Hippocampal formation (tissue), 2 donors: ENCODE results near the gene CACNA1D.
A peak's percentile ranks its signal among the peaks of the same experiment; 100 is the strongest.

Experiments
- DNase-seq, 2 donors: peaks; one replicate each; lab custom pipeline; 2025; lab: John Stamatoyannopoulos, UW

The CACNA1D gene

DNA sequence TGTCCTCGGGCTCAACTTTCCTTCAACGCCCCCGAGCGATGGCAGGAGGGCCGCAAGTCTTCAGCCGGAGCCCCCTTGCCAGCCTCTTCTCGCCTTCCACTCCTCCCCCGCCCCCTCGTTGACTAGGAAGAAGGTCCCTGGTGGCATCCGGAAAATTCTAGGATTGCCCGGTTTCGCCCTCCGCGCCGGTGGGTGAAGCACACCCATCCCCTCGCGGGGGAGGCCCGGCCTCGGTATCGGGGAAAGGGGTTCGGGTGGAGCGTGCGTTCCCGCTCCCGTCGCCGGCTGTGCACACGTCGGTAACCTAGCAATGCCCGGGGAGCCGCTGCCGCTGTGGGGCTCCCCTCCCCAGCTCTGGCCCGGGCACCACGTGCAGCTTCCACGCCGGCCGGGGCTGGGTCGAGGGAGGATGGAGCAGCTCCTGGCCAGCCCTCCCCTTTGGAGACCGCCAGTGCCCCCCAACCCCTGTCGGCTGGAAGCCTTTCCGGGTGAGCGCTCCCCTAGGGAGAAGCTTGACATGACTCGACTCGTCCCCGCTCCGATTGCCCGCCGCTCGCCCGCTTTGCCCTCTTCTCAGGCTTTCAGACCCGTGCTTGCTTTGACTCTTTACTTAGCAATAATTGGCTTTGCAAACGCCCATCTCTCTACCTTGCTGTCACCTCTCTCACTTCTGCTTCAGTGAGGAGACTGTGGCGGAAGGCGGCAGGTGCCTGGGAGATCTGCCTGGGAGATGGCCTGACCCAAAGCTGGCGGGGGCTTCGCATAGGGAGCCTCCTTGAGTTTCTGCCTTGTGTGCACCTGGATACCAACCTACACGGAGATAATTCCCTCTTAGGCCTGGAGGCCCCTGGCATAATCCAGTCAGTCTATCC is 1.3 kb downstream of the CACNA1D start:
- DNase-seq: peak in 1 of 2 donors; percentile 31

DNA sequence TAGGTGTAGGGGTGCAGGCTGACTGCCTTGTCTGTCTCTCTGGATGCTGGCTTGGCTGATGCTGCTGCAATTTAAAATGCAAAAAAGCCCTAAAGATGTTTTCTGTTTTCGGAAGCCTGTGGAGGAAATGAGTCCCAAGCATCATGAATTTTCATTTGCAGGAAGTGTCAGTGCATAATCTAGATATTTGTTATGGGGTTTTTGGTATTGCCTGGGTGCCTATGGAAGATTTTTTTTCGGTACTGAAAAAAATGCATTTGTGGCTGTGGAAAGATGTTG is 1.9 kb downstream of the CACNA1D start:
- DNase-seq: no peak

DNA sequence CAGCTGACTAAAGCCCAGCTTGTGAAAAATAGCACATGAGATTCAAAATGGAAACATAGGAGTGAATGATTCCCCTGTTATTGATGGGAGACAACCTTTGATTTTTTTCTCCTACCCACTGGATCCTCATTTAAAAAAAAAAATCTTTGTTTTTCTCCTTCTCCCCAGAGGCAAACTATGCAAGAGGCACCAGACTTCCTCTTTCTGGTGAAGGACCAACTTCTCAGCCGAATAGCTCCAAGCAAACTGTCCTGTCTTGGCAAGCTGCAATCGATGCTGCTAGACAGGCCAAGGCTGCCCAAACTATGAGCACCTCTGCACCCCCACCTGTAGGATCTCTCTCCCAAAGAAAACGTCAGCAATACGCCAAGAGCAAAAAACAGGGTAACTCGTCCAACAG is 2.6 kb downstream of the CACNA1D start:
- no peak for DNase-seq

DNA sequence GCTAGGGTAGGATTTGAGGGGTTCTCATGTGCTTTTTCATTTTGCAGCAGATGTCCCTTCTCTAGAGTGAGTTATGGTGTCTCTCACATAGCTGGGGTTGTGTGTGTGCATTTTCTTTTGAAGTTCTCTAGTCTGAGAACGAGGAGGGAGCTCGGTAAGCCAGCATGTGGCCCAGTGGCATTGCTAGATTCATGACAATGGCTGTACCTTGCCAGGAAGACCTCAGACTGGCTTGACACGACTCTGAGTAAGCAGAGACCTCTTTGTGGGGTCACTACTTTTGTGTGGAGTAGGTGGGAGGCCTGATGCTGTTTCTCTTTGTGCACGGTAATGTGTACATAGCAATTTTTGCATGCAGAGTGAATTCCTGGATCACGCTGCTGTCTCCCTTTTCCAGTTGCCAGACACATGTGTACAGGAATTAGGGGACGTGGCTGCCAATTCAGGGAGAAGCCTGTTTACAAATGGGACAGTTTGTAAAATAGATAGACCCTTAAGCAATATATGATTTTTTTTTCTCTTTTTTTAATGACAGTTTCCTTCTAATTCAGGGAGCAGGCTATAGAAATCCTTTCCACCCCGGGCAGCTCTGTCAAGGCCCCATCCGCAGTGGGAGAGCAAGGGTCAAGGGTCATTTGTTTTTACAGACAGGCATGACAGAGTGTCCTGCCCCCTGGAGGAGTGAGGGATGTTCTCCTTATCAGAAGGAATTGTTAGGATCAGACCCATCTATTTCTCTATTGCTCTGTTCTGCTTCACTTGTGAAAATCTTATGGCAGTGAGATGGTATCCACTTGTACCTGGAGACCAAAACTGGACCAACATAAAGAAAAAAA is 4.6 kb downstream of the CACNA1D start:
- DNase-seq: no peak

DNA sequence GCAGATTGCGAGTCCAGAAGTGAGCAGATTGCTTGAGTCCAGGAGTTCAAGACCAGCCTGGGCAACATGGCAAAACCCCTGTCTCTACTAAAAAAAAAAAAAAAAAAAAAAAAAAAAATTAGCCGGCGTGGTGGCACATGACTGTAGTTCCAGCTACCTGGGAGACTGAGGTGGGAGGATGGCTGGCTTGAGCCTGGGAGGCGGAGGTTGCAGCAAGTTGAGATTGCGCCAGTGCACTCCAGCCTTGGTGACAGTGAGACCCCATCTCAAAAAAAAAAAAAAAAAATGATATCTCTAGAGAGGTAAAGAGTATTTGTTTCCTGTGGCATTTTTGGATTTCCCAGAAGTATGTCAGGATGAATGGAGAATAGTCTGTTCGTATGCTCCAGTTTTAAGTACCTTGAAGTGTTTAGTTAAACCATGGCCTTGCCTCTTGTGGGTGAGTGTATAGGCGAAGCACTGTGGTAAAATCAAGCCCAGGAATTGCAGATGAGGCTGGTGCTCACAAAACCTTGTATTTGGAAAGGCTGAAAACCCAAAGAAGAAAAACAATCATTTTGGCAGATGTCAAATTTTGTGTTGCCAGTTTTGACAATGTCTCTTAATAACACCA is 5.9 kb downstream of the CACNA1D start:
- DNase-seq: no peak

DNA sequence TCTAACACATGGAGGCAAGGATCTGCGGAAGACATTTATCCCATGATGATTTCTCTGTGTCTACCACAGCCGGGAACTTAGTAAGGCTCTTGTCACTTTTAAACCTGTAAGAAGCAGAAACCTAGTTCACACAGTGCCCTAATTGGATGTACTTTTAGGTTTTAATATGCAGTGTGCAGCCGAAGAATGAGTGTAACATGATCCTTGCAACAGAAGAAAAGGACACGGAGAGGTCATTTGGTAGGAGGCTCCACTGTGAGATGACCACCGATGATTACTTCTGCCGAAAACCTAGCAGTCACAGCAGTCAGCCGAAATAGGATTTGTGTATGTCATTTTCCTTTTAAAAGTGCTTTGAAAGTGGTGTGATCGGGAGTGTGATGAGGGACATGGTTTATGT is 6.8 kb downstream of the CACNA1D start:
- no peak for DNase-seq

DNA sequence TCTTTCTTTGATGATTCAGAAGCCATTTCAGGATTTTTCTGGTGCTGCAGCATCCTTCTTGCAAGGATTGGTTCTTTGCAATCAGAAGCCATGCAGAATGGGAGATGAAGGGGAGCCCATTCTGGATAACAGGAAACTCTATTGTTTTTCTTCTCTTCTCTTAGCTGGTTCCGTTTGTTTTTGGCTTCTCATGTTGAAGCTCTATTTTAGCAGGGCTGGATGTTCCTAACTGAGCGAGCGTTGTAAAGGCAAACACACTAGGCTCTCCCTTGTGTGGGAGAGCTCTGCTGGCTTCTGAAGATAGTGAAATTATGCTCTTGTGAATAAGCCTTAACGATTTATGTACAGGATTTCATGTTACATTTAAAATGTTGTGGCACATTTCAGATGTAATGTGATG is 8.3 kb downstream of the CACNA1D start:
- DNase-seq: peak in 1 of 2 donors; percentile 39

DNA sequence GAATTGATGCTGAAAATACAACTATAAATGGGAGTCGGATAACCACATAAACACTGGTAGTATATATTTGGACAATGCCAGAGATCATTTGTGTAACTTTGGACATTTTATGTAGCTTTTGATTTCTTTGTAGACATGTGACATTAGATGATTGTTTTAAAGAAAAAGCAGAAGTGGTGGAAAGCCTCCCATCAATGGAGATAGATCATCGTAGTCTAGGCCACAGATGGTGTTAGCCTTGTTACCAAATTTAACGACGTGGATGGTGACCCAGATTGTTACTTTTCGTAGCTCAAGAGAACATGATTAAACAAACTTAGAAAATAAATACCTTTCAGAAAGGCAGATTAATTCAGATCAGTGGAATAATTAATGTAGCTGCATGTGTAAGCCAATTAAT is 8.8 kb downstream of the CACNA1D start:
- DNase-seq: no peak

DNA sequence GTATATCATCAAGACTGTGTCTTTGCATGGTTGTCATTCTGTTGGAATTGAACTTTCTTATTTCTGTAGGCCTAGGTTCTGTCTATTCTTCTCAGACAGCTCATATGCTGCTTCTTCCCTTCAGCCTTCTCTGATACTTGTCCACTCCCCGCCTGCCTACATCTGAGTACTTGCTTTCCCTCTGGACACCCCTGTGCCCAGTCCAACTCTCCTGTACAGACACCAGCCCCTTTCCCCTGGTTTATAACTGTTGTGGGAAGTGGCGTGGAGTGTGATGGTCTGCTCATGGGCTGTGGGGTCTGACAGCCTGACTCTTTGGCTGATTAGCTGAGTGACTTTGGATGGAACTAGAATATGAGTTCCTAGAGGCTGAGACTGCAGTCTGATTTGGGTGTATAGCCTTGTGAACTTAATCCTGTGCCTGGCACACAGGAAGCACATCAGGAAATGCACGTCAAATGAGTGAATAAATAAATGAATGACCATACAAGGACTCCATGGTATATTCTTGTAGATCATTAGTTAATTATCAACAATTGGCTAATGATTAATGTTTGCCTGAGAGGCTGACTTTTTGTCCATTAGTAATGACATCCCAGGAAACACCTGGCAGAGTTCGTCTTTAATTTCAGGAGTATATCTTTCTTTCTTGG is 11.8 kb downstream of the CACNA1D start:
- DNase-seq: no peak

DNA sequence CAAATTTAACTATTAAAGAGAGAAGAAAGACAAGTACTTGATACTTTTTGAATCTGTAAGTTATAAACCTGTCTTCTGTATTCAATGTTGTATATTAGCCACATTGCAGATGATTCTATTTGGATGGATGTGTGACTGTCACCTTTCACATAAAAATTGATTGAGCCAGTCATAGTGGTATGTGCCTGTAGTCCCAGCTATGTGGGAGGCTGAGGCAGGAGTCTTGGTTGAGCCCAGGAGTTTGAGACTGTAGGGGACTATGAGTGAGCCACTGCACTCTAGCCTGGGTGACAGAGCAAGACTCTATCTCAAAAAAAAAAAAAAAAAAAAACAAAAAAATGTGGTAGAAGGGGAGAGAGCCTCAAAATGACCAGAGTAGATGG is 12.3 kb downstream of the CACNA1D start:
- DNase-seq: no peak

DNA sequence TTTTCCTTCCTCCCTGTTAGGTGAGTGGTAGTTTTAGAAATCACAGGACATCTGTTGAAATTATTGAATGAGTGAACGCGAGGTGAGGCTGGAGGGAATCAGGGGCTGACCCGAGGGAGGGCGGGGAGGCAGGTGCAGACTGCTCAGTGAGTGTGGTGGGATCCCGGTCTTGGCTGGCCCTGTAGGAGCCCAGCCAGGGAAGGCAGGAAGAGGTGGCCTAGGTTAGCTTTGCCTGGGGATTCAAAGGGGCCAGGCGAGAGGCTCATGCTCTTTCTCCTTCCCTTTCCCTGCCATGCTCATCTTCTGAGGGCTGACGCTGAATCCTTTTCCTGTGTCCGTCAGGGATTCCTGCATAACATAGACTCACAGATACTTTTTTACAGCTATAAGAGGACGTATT is 15.1 kb downstream of the CACNA1D start:
- DNase-seq: no peak

DNA sequence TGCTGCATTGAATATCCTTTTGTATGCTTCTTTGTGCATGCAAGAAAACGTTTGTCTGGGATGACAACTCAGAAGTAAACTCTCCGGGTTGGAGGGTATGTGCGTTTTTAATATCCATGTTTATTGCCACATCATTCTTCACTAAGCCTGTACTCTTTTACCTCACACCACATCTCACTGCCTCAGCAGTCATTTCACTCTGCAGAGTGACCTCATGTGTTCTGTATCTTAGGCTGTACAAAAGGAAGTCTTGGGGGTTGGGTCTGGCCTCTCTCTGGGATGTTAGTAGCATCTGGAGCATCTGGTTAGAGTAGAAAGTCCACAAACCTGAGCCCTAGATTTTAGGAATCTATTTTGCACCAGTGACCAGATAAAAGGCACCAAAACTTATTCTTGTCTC is 16.1 kb downstream of the CACNA1D start:
- no peak for DNase-seq

DNA sequence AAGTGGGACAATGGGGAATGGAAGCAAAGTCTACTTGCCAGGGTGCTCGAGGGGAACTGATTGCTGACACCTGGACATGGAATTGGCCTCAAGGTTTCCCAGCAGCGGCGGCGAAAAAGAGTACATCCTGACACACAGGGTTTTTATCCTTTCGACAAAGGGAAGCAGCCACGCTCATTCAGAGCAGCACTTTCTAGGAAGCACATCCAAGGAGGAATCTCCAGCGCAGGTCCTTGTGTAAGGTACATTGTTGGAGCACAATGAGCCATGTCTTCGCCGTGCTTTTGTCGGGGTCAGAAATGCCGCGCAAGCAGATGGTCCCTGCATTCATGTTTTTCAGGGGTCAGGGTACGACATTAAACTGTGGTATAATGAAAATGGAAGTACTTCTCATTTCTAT is 16.8 kb downstream of the CACNA1D start:
- DNase-seq: no peak

DNA sequence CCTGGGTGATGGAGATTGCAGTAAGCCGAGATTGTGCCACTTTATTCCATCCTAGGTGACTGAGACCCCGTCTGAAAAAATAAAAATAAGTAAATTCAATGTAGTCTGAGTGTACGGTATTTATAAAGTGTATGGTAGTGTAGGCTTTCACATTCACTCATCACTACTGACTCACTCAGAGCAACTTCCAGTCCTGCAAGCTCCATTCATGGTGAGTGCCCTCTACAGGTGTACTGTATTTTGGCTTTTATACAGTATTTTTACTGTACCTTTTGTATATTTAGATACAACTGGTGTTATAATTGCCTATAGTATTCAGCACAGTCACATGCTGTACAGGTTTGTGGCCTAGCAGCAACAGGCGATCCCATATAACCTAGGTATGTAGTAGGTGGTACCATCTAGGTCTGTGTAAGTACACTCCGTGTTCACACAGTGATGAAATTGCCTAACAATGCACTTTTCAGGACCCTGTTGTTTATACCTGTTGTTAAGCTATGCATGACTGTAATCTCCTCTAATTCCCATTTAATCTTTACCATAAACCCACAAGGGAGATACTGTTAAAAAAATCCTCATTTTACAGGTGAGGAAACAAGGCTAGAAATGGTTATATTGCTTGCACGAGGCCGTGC is 19.3 kb downstream of the CACNA1D start:
- DNase-seq: no peak

DNA sequence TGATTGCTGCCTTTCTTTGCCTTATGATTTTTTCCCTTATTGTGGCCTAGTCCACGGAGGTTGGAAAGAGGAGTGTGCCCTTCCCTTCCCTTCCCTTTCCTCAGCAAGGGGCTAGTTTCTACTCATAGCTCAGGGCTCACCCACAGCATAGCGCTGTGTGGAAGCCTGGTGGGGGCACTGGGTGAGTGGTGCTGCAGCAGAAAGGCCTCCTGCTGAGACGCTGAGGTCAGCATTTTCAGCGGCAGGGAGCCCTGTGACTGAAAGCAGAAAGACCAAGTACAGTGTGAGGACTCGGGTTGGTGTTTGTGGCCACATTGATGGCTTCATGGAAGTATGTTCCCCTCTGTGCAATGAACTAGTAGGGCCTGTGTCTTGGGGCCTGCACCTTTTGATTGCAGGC is 21.9 kb downstream of the CACNA1D start:
- peak in 1 of 2 donors; percentile 9 for DNase-seq

DNA sequence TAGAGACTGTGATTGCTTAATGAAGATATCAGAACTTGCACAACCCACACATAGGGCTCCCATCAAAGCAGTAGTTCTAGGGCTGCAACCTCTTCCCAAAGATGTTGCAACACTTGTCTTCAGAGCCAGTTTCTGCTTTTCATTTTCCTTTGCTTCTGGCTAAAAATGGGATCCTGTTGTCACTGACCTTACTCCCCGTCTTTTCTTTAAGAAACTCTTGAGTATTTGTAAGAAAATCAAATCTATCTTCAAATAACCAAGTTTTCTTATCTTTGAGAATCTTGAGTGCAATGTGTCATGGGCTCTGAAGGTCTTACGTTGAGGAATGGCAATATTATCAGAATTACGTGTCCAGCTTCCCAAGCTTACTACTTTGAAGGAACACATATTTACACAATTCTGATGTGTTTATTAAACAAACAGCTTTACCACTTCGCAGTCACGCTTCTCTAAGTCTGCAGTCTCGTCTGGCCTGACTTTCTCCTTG is 24.1 kb downstream of the CACNA1D start:
- no peak for DNase-seq

DNA sequence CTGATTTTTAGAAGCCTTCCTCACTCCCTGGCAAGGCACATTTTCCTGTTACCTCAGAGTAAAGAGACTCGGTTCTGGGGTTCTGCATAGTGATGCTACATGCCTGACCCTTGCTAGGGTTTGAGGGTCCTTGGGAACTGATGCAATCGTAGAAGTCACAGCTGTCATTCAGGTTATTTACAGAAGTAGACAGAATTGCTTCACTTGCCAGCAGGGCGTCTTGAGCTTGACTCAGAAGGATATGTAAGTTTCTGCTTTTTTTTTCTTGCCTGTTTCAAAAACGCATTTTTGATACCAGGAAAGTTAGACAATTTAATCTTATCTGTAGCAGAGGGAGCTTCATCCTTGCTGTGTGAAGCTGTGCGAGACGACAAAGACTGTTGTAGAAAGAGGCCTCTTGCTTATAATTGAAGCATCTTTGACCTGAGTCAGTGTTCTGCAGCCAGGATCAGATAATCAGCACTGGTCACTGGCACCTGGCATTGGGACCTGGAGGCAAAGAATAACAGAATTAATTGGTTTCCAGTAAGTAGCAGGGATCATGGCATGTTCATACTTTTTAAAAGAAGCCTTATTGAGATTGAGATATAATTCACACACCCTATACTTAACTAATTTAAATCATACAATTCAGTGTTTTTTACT is 24.8 kb downstream of the CACNA1D start:
- DNase-seq: no peak

DNA sequence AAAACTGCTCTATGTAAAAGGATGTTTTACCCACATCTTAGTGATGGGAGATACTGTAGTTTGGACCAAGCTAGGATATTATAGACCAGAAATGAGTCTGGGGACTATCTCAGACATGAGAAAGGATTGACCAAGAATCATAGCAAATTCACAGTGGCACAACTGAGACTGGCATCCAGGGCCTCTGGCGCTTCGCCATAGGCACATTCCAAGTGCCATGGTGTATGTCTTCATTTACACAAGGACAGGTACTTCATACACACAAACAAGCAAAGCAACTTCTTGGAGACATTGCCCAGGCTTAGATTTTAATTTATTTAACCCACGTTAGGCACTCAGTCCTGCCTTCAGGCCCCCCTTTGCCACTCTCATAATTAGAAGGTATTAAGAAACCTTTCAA is 28.9 kb downstream of the CACNA1D start:
- DNase-seq: no peak

DNA sequence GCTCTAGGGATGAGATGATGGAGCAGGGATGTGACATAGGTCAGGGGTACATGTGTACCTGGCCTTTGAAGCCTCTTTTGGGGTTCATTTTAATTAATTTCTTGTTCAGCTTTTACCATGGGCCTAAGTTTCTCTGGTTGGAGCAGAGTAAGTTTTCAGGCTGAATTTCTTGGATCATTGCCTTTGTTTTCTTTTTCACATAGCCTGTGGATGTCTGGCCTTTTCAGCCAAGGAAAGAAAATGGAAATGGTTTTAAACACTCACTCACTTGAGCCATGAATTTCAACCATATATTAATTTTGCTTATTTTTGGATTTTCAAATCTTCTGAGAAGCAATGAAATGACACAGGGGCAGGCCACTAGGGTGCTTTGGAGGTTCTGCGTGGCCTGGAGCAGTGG is 30.2 kb downstream of the CACNA1D start:
- no peak for DNase-seq

DNA sequence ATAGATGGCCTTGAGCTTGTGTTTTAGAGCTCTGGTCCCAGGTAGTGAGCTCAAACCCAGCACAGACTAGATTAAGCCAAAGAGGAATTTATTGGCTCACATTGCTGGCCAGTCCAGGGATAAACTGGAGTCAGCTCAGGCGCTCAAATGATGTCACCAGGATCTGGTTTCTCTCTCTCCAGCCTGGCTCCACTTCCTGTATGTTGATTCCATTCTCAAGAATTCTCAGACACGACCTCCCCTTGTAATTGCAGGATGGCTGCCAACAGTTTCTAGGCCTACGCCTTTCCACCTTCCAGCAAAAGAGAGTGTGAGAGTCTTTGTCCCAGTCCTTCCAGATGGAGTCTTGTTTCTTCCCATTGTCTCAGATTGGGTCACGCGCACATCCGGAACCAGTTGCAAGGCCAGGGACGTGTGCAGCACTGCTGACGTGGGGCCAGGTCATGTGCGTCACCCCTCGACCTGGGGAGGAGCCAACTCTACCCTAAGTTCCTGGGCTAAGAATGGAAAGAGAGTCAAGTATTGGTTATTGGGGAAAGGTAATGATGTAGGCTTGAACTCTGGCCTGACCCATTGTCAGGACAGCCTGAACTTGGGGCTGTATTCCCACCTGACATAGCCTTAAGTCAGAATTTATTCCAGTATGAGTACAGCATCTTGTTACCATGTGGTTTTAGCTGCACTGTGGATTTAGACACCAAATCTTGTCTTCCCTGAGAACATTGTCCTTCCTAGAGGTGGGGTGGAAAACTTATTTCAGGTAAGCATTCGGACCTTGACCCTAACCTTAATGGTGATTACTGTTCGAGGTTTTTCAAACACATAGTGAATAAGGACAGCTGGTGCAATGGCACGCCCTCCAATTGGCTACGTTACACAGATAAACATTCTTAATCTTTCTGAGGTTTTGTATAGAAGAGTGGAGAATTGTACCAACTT is 31.6 kb downstream of the CACNA1D start:
- DNase-seq: no peak
